Peyer's patch (tissue), 4 donors: ENCODE data around the gene OR5AU1.

Experiments used
- CTCF ChIP-seq, 6 experiments: fragments of 450-650 bp in 4 of 6; fragments of 200-600 bp in 2 of 6; sonication (generic) in 1 of 6; IDR thresholded peaks; one replicate each; pipeline ENCODE4 v1.5.1; 2017 to 2019; ENCODE audit warnings: antibody characterized with exemption in 6 of 6, mild to moderate bottlenecking in 3 of 6, moderate library complexity in 1 of 6
- POLR2A ChIP-seq, 2 donors: fragments of 450-650 bp; IDR thresholded peaks; one replicate each; pipeline ENCODE4 v1.5.1; 2017; ENCODE audit warnings: antibody characterized with exemption in 2 of 2, mild to moderate bottlenecking in 2 of 2, moderate library complexity in 2 of 2

GRCh38 chr14:21106498-21107282, 49.2 kb downstream of the OR5AU1 start:
- peak; percentile 69 to 92 (median 87) for TF ChIP-seq CTCF (IDR thresholded peaks at IDR 0.05)
- no peak for TF ChIP-seq POLR2A (IDR thresholded peaks at IDR 0.05)
